OCI-M2 (cell line): ENCODE results near the gene INPP4B.
"Not testable (repeated sequence)": the region's sequence is repeated elsewhere in the genome, so short reads cannot be mapped to it uniquely, and the experiment has no call there.

Experiments used
- DNase-seq: peaks from one replicate; lab custom pipeline; 2025; ENCODE audit not compliant: unreplicated experiment; lab: John Stamatoyannopoulos, UW

INPP4B gene

GRCh38 chr4:142687547-142688275 lies 158.4 kb downstream of the INPP4B start:
- DNase-seq = no peak

- DNase-seq = no peak
Measured at GRCh38 chr4:142686081-142686480, 160.0 kb downstream of the INPP4B start.

- DNase-seq = no peak
Measured at GRCh38 chr4:142683997-142684396, 162.1 kb downstream of the INPP4B start.

GRCh38 chr4:142683503-142683902 lies 162.6 kb downstream of the INPP4B start:
- DNase-seq = no peak

GRCh38 chr4:142671516-142671915 lies 174.6 kb downstream of the INPP4B start:
- DNase-seq = no peak

- DNase-seq = no peak
Measured at GRCh38 chr4:142663828-142664227, 182.3 kb downstream of the INPP4B start.

GRCh38 chr4:142660728-142661127 lies 185.4 kb downstream of the INPP4B start:
- no peak for DNase-seq

GRCh38 chr4:142656178-142656577 lies 189.9 kb downstream of the INPP4B start:
- no peak for DNase-seq

- DNase-seq = no peak
Measured at GRCh38 chr4:142648378-142648777, 197.7 kb downstream of the INPP4B start.

- peak; percentile 3 for DNase-seq
Measured at GRCh38 chr4:142645475-142646108, 200.5 kb downstream of the INPP4B start.

- not testable (repeated sequence) for DNase-seq
Measured at GRCh38 chr4:142644628-142645027, 201.5 kb downstream of the INPP4B start.

- DNase-seq = no peak
Measured at GRCh38 chr4:142637614-142638013, 208.5 kb downstream of the INPP4B start.

- DNase-seq = no peak
Measured at GRCh38 chr4:142631836-142632235, 214.3 kb downstream of the INPP4B start.

GRCh38 chr4:142615324-142615665 lies 230.8 kb downstream of the INPP4B start:
- DNase-seq = no peak

GRCh38 chr4:142614621-142615323 lies 231.3 kb downstream of the INPP4B start:
- DNase-seq = no peak

GRCh38 chr4:142607976-142608375 lies 238.1 kb downstream of the INPP4B start:
- no peak for DNase-seq

GRCh38 chr4:142600952-142601351 lies 245.1 kb downstream of the INPP4B start:
- DNase-seq = no peak

- no peak for DNase-seq
Measured at GRCh38 chr4:142598132-142598531, 248.0 kb downstream of the INPP4B start.

- DNase-seq = no peak
Measured at GRCh38 chr4:142596595-142596994, 249.5 kb downstream of the INPP4B start.

GRCh38 chr4:142596121-142596520 lies 250.0 kb downstream of the INPP4B start:
- no peak for DNase-seq

- no peak for DNase-seq
Measured at GRCh38 chr4:142595222-142595871, 250.8 kb downstream of the INPP4B start.

GRCh38 chr4:142585411-142585810 lies 260.7 kb downstream of the INPP4B start:
- no peak for DNase-seq
